Measurements from ENCODE around the gene IQUB. TPM values are rescaled to one million over a fixed set of nuclear protein-coding genes. Genes with fewer than 3 reads are reported as not detected.

Gene IQUB
- total RNA-seq, 3 donors from 2014 or later (not counting 1 experiment from before 2014, with no cell fraction given): 0.09 to 0.45 (median 0.18) TPM

DNA sequence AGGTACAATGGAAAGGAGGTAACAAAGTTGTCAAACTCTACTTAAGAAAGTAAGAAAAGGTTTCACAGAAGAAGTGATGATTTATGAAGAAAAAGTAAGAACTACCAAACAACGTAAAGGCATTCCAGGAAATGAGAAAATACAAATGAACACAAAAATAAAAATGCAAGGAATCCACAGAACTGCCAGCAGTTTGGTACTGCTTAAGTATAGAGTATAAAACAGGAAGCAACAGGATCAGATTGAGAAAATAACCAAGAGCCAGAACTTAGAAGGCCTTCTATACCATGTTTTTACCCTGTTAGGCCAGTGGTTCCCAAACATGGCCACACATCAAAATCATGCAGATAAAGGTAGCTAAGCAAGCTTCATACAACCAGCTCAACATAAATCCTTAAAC, 14.0 kb upstream of the IQUB start:
- 100% methylated on average over 1 of the region's 1 CpG for WGBS (ENCODE audit: insufficient coverage)
- Histone ChIP-seq H3K27ac (ENCODE audit: low read length) (no peak overlapping the region), H3K4me3 (ENCODE audit: low read length) (no peak overlapping the region), H3K27me3 (ENCODE audit: control insufficient read depth, insufficient read depth, low read length) (no peaks in the 10 kb centered on the region), H3K4me1 (ENCODE audit: control insufficient read depth, insufficient read depth, low read length) (no peaks in the 10 kb centered on the region), H3K9me3 (ENCODE audit: control insufficient read depth, insufficient read depth, low read length) (no peaks in the 10 kb centered on the region), H3K36me3 (ENCODE audit: control insufficient read depth, insufficient read depth, low read length) (peaks cover 33% of the 10 kb centered on the region)
- H3K27me3 Mint-ChIP-seq (ENCODE audit: low read depth in 2 of 2): no peaks in the 10 kb centered on the region
- H3K4me1 Mint-ChIP-seq: peaks cover 6 to 30% of the 10 kb centered on the region in 2 donors
- no peaks in the 10 kb centered on the region for H3K36me3 Mint-ChIP-seq
- intact Hi-C loops (cut with micrococcal nuclease): no loop called here
- H3K4me3 Mint-ChIP-seq: no peak overlapping the region
- H3K27ac Mint-ChIP-seq: no peak overlapping the region
- ATAC-seq (no peak), DNase-seq (no peak)
- no peak for TF ChIP-seq CTCF (IDR thresholded peaks at IDR 0.05)
- H3K9me3 Mint-ChIP-seq: no peaks in the 10 kb centered on the region

- Histone ChIP-seq H3K4me3 (ENCODE audit: low read length) (no peak overlapping the region), H3K9me3 (ENCODE audit: control insufficient read depth, insufficient read depth, low read length) (no peaks in the 10 kb centered on the region), H3K27ac (ENCODE audit: low read length) (no peak overlapping the region), H3K27me3 (ENCODE audit: control insufficient read depth, insufficient read depth, low read length) (no peaks in the 10 kb centered on the region), H3K4me1 (ENCODE audit: control insufficient read depth, insufficient read depth, low read length) (peaks cover 7% of the 10 kb centered on the region), H3K36me3 (ENCODE audit: control insufficient read depth, insufficient read depth, low read length) (peaks cover 15% of the 10 kb centered on the region)
- H3K27me3 Mint-ChIP-seq (ENCODE audit: low read depth in 2 of 2): no peaks in the 10 kb centered on the region
- no peak overlapping the region for H3K4me3 Mint-ChIP-seq
- no peaks in the 10 kb centered on the region for H3K9me3 Mint-ChIP-seq
- DNase-seq: no peak
- no peaks in the 10 kb centered on the region for H3K36me3 Mint-ChIP-seq
- intact Hi-C loops (cut with micrococcal nuclease): loop anchor here (5.0 kb wide), 1 partner anchor 207 kb away; the partner anchor contains the start of gene WASL
- no peak for TF ChIP-seq CTCF (IDR thresholded peaks at IDR 0.05)
- ATAC-seq: no peak
- 82% methylated on average over 1 of the region's 1 CpG for WGBS (ENCODE audit: insufficient coverage)
- peaks cover 0 to 4% of the 10 kb centered on the region in 2 donors for H3K4me1 Mint-ChIP-seq
- no peak overlapping the region for H3K27ac Mint-ChIP-seq
These were observed 5.5 kb upstream of the IQUB start for GRCh38 chr7:123539871-123540270.

- Histone ChIP-seq H3K36me3 (ENCODE audit: control insufficient read depth, insufficient read depth, low read length) (peaks cover 13% of the 10 kb centered on the region), H3K4me1 (ENCODE audit: control insufficient read depth, insufficient read depth, low read length) (peaks cover 12% of the 10 kb centered on the region), H3K9me3 (ENCODE audit: control insufficient read depth, insufficient read depth, low read length) (no peaks in the 10 kb centered on the region), H3K27ac (ENCODE audit: low read length) (no peak overlapping the region), H3K27me3 (ENCODE audit: control insufficient read depth, insufficient read depth, low read length) (no peaks in the 10 kb centered on the region), H3K4me3 (ENCODE audit: low read length) (no peak overlapping the region)
- Mint-ChIP-seq H3K9me3 (no peaks in the 10 kb centered on the region), H3K27me3 (ENCODE audit: low read depth in 2 of 2) (no peaks in the 10 kb centered on the region), H3K4me3 (no peak overlapping the region), H3K27ac (no peak overlapping the region), H3K4me1 (peaks cover 5 to 9% of the 10 kb centered on the region in 2 donors), H3K36me3 (no peaks in the 10 kb centered on the region)
- no peak for TF ChIP-seq CTCF (IDR thresholded peaks at IDR 0.05)
- WGBS (ENCODE audit: insufficient coverage): no CpG with 5 or more reads among the region's 1 CpG
- DNase-seq (no peak), ATAC-seq (no peak)
- intact Hi-C loops (cut with micrococcal nuclease): loop anchor here (5.0 kb wide), 1 partner anchor 208 kb away; the partner anchor contains the start of gene WASL
These were observed 4.5 kb upstream of the IQUB start for GRCh38 chr7:123538897-123539296.

DNA sequence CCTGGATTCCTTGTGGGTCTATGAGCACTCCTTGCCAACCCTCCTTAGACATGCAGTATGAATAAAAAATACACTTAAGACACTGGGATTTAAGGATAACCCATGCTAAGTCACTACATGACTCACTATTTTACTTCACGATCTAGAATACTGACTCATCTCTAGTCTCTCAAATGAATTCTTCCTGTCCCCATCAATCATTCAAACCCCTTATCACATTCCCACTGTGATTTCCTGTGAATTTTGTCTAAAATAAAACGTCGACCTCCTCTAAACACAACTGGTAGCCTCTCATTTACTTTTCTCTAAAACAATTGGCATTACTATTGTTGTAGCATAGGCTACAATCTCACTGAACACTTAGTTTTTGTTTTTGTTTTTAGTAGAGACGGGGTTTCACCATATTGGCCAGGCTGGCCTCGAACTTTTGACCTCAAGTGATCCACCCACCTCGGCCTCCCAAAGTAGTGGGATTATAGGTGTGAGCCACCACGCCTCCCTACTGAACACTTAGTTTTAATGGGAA, 3.9 kb upstream of the IQUB start:
- H3K27ac Mint-ChIP-seq: no peak overlapping the region
- no peak overlapping the region for H3K27ac ChIP-seq (ENCODE audit: low read length)
- peaks cover 13% of the 10 kb centered on the region for H3K4me1 ChIP-seq (ENCODE audit: control insufficient read depth, insufficient read depth, low read length)
- intact Hi-C loops (cut with micrococcal nuclease): loop anchor here (5.0 kb wide), 1 partner anchor 209 kb away; the partner anchor contains the start of gene WASL
- TF ChIP-seq CTCF (IDR thresholded peaks at IDR 0.05): no peak
- H3K27me3 Mint-ChIP-seq (ENCODE audit: low read depth in 2 of 2): no peaks in the 10 kb centered on the region
- H3K36me3 Mint-ChIP-seq: no peaks in the 10 kb centered on the region
- H3K9me3 Mint-ChIP-seq: no peaks in the 10 kb centered on the region
- no peak overlapping the region for H3K4me3 Mint-ChIP-seq
- 47% methylated on average over 6 of the region's 7 CpGs for WGBS (ENCODE audit: insufficient coverage)
- no peaks in the 10 kb centered on the region for H3K27me3 ChIP-seq (ENCODE audit: control insufficient read depth, insufficient read depth, low read length)
- DNase-seq (no peak), ATAC-seq (no peak)
- no peaks in the 10 kb centered on the region for H3K9me3 ChIP-seq (ENCODE audit: control insufficient read depth, insufficient read depth, low read length)
- peaks cover 9% of the 10 kb centered on the region for H3K36me3 ChIP-seq (ENCODE audit: control insufficient read depth, insufficient read depth, low read length)
- no peak overlapping the region for H3K4me3 ChIP-seq (ENCODE audit: low read length)
- peaks cover 11 to 15% of the 10 kb centered on the region in 2 donors for H3K4me1 Mint-ChIP-seq
